8988T (cell line): Measurements from ENCODE around the gene PTPRJ.

Experiments
- DNase-seq: peaks from one replicate; pipeline ENCODE4 v3.0.0; 2011

The PTPRJ gene

GRCh38 chr11:48096588-48097525 is 116.5 kb downstream of the PTPRJ start:
- DNase-seq: no peak

- no peak for DNase-seq
Observed at GRCh38 chr11:48098024-48098423, 117.7 kb downstream of the PTPRJ start.

- DNase-seq: no peak
Observed at GRCh38 chr11:48099916-48100446, 119.6 kb downstream of the PTPRJ start.

- DNase-seq: no peak
Observed at GRCh38 chr11:48101044-48101733, 120.8 kb downstream of the PTPRJ start.

- DNase-seq: no peak
Observed at GRCh38 chr11:48101958-48102357, 121.6 kb downstream of the PTPRJ start.

GRCh38 chr11:48103621-48104567 is 123.5 kb downstream of the PTPRJ start:
- no peak for DNase-seq

- DNase-seq: no peak
Observed at GRCh38 chr11:48104568-48104924, 124.2 kb downstream of the PTPRJ start.

- no peak for DNase-seq
Observed at GRCh38 chr11:48105096-48105990, 125.0 kb downstream of the PTPRJ start.

GRCh38 chr11:48106166-48106565 is 125.8 kb downstream of the PTPRJ start:
- DNase-seq: no peak

GRCh38 chr11:48107188-48107704 is 126.9 kb downstream of the PTPRJ start:
- no peak for DNase-seq

- DNase-seq: no peak
Observed at GRCh38 chr11:48108231-48109045, 128.1 kb downstream of the PTPRJ start.

GRCh38 chr11:48109046-48109666 is 128.8 kb downstream of the PTPRJ start:
- DNase-seq: peak; percentile 57

GRCh38 chr11:48110509-48110766 is 130.1 kb downstream of the PTPRJ start:
- DNase-seq: no peak

- DNase-seq: no peak
Observed at GRCh38 chr11:48111891-48112290, 131.5 kb downstream of the PTPRJ start.

- DNase-seq: no peak
Observed at GRCh38 chr11:48114740-48115139, 134.4 kb downstream of the PTPRJ start.

GRCh38 chr11:48116437-48117228 is 136.3 kb downstream of the PTPRJ start:
- no peak for DNase-seq

GRCh38 chr11:48122246-48122645 is 141.9 kb downstream of the PTPRJ start:
- DNase-seq: no peak

- no peak for DNase-seq
Observed at GRCh38 chr11:48122656-48123055, 142.3 kb downstream of the PTPRJ start.

GRCh38 chr11:48123254-48123875 is 143.0 kb downstream of the PTPRJ start:
- DNase-seq: no peak
